Stimulated activated CD8-positive, alpha-beta memory T cell treated with anti-CD3 and anti-CD28 coated beads, Interleukin-15, amount 100 ng/mL, for 1 hour (primary cell): ENCODE results near the gene SYNM.
"Not testable (repeated sequence)": the region's sequence is repeated elsewhere in the genome, so short reads cannot be mapped to it uniquely, and the experiment has no call there.

Experiments
- DNase-seq: peaks from one replicate; pipeline ENCODE4 v3.0.0-alpha.2; 2020; ENCODE audit warnings: low read depth

SYNM gene

DNA sequence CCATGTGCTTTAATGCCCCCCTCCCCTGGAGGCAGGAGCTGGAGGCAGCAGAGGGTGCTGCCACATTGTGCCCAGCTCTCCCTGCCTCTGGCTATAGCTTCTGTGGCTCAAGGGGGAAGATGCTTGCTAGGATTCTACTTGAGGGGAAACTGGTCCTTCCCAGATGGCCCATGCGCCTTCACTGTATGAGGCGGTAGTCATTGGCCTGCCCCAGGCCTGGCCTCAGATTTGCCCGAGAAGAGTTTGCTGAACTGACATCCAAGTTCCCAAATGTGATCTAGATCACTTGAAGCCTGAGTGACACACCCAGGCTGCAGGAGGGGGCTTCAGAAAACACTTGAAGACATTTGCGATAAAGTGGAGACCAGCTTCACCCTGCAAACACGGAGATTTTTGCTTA, 4.1 kb downstream of the SYNM start:
- DNase-seq = no peak

GRCh38 chr15:99109555-99110021, 4.7 kb downstream of the SYNM start:
- no peak for DNase-seq

DNA sequence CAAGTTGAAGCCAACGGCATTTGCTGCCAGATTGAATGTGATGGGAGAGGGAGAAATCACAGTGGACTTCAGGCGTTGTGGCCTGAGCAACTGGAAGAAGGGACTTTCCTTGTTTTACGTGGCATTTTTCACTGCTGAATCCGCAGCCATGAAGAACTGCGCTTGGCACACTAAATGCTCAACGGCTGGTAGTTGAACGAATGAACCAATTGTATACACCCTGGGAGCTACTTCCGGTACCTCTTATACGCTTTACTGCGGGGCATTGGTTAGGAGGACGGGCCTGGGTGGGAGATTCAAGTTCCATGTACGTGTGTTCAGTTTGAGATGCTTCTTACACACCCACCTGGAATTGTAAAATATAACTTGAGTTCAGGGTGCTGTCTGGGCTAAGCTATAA, 5.2 kb downstream of the SYNM start:
- DNase-seq = no peak

DNA sequence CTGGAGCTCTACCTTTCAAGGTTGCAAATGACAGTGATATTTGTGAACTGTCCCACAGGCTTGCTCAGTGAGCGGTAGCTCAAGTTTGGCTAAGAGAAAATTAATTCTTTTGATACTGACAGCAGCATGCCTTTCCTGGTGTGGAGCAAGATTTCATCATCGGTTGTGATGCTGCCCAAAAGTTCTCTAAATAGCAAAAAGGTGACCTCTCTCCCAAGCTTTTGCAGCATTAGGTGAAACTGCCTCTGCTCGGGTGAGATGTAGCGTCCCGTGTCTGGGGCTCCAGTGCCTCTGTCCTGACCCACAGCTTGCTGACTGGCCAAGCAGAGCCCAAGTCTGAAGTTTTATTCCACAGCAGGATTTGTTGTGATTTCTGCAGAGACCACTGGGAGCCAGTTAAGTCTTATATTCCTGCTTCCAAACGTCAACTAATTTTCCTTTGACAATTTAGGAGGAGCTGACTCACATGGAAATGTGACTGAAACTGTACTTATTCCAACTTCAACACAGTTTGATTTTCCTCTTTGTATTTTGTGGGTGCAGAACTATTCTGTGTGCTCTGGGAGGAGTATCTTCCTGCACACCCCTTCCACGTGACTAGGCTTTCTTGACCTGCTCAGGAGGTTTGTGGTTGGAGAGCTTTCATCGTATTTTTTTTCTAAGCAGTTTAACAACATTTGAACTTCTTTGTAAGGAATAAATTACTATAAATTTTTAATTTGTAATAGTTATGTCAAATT, 5.9 kb downstream of the SYNM start:
- DNase-seq = no peak

DNA sequence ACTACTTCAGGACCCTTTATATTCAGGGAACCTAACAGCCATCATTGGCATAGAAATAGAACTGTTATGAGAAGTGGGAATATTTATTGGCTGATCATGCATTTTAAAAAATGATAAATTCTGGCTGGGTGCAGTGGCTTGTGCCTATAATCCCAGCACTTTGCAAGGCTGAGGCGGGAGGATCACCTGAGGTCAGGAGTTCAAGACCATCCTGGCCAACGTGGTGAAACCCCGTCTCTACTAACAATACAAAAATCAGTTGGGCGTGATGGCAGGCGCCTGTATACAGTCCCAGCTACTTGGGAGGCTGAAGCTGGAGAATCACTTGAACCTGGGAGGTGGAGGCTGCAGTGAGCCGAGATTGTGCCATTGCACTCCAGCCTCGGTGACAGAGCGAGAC, 6.8 kb downstream of the SYNM start:
- DNase-seq = not testable (repeated sequence)

- DNase-seq = no peak
Measured at GRCh38 chr15:99113547-99114271, 8.8 kb downstream of the SYNM start.

DNA sequence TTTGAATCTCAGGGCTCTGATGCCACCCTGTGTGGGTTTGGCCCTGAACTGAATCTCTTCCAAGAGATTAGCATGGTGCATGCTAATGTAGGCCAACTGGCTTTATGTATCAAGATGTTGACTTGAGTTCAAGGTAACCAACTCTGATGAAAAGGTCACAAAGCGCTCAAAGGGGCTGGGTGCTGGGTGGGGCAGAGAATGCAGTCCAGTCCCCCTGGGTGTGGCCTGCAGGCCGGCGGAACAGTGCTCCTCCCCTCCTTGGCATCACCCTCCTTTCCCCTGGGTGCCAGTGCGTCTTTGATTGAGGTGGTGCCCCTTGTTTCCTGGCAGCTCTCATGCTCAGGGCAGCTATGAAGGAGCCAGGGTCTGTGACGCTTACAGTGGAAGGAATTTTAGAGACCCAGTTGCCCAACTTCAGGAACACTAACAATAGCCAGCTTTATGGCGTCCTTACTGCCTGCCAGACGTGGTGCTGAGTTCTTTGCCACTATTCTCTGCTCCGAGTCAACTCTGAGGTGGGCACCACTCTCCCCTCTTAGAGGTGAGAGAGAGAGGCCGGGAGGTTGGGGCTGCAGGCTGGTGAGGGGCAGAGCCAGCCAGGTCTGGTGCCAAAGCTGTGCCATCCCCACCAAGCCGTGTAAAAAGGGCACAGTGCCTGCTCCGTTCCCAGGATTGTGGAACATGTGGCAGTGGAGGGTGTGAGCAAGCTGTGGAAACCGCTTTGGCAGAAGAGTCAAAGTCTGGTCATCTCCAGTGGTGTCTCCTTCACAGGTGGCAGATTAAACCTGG, 9.8 kb downstream of the SYNM start:
- DNase-seq = no peak

- DNase-seq = no peak
Measured at GRCh38 chr15:99115300-99116215, 10.7 kb downstream of the SYNM start.

DNA sequence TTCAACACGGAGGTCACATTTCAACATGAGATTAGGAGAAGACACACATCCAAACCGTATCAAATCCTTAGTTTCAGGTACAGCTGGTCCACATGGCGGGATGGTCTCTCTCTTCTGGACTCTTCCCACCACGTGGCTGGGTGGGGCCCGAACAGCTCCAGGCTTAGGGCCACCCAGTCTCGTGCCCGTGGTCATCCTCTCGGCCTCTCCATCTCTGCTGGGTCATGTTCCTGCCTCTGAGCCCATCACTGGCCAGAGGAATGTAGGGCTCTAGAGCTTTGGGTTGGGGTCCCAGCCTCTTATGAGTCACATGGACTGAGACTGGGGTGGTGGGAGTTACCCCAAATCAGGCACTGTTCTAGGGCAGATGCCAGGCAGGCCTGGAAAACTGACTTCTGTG, 12.2 kb downstream of the SYNM start:
- no peak for DNase-seq

DNA sequence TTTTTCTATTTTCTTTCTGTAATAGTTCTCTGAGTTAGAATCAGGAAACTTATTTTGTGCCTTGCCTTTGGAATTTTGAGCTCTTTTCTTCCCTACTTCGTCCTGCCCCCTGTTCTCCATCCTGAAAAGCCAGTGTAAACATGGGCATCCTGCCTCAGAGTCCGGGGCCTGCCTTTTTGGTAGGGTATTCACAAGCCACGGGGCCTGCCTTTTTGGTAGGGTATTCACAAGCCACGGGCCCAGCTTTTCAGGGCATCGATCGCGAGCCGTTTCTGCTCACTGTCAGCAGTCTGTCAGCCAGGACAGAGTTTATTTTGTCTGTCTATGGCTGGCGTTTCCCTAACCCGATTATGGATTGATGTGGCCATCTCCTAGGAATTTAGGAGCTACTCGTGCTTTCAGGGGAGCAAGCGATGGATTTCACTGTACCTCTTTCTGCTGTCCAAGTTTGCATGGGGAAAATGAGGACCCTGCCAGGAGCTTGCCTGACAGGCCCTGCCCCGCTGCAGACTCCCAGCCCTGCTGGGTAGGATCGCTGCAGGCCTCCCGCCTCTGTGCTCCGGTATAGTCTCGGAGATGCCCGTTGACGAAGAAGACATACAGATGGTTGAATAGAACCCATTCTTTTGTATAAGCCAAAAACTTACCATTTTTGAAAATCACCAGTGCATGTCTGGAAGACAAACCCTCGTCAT, 12.8 kb downstream of the SYNM start:
- DNase-seq = no peak

DNA sequence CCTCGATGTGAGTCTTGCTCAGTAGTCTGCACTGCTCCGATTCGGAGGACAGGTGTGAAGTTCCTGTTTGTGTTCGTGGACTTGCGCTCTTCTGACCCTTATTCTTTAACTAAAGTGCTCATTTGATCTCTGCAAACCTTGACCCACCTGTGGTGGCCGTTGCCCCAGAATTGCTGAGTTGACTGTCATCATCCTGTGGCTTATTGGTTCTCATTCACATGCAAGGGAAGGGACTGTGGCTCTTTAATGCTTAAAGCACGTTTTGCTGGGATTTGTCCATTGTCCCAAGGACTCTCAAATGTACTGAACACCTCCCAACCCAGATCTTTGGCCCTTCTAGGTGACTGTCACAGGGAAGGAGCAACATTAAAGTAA, 13.4 kb downstream of the SYNM start:
- DNase-seq = no peak

DNA sequence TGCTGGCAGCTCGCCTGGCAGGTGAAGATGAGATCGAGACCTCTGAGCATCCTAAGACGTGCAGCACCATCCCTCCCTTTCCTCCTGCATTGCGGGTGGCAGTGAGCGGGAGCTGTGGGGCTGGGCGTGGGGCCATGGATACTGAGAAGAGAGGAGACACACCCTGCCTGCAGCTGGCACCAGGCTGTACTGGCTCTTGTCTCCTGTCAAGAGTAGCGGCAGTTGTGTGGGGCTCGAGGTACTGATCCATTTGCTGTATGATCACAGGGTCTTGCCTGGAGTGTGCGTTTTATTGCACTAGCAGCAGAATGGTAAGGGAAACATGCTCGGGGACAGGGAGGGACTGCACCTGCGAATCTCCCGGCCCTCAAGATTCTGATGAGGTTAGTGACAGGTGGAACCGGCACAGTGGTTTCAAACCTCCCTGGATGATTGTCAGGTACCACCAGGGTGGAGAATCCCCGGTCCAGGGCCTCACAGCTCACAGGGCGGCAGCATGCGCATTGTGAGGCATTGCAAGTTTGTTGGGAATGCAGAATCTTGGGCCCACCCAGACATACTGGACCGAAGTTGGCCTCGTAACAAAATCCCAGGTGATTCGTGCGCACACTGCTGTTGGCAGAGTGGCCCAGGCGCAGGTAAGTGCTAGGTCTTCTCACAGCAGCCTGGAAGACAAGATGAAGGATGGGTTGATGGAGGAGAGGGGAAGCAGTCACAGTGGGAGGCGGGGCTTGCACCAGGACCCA, 14.1 kb downstream of the SYNM start:
- DNase-seq = no peak

- DNase-seq = no peak
Measured at GRCh38 chr15:99120050-99120777, 15.3 kb downstream of the SYNM start.

GRCh38 chr15:99121207-99121606, 16.3 kb downstream of the SYNM start:
- no peak for DNase-seq

DNA sequence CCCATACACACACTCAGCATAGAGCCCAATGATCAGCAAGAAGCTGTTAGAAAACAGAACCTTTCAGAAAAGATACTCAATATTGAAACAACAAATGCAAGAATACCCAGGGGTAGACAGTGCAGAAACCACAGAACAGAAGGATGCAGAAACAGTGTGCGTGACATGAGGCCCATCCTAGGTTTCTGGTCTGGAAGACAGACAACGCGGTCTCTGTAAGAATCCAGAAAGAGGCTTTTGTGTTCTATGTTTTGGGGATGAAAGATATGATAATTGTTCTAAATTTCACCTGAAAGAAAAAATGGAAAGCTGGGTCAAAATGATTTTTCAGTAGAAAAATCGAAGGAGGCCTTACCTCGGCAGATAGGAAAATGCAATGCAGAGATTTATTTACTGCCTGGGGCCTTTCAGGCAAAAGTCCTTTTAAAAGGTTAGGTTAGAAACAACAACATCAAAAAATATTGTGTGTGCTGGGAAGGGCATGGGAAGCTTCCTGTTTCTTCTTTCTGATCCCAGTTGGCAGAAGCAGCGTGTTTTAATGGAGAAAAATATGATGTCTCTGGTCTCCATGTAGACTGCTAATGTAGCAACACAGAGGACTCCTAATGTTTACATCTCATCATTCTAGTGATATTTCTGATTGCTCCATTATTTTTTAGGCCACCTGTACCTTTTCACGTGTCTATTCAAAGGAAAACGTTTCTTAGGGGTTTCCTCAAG, 17.0 kb downstream of the SYNM start:
- no peak for DNase-seq

GRCh38 chr15:99122831-99123712, 18.2 kb downstream of the SYNM start:
- no peak for DNase-seq

DNA sequence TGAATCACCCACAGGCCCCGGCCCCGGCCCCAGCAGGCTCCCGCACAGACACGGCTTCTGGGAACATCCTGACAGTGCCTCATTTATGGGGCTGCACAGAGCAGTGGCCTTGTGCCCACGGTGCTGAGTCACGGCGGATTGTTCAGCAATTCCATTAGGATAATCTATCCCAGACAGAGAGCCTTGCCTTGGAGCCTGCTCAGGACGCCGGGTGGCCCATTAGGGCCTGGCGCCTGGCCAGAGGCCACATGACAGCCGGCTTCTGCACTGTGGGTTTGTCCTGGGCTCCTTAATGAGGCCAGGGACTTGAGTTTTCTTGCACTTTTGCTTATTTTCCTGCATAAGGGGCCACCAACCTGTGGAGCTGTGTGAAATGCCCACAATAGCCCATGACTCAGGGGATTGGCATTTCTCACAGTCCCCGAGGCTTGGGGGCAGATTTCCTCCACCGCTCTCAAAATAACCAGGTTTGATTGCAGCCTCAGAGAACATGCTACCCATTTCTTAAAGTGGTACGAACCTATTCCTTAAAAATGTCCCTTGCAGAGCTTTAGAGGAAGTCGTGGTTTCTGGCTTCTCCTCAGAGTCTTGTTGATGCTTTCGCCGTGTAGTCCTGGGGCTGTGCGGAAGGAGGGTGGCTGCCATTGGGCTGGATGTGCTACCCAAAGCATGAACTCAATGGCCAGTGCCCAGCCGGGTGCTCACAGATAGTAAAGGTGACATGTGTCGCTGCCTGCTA, 19.0 kb downstream of the SYNM start:
- DNase-seq = no peak
